Transverse colon (tissue), 4 donors: ENCODE results near the gene PSME3. TPM values are rescaled to one million over a fixed set of nuclear protein-coding genes. Genes with fewer than 3 reads are reported as not detected.

Experiments
- DNase-seq: peaks from one replicate; pipeline ENCODE4 v3.0.0-alpha.2; 2019
- H3K27ac ChIP-seq, 4 donors: fragments of 200-600 bp; sonication (generic); 2 replicates each; pipeline ENCODE4 v1.5.1; 2016 to 2018; ENCODE audit warnings: inconsistent platforms in 4 of 4
- H3K27me3 ChIP-seq: fragments of 200-600 bp; sonication (generic); 2 replicates; pipeline ENCODE4 v1.5.1; 2017; ENCODE audit warnings: inconsistent platforms
- H3K36me3 ChIP-seq, 4 donors: fragments of 200-600 bp; sonication (generic); 2 replicates each; pipeline ENCODE4 v1.5.1; 2017 to 2019; ENCODE audit warnings: inconsistent platforms in 4 of 4
- H3K4me1 ChIP-seq, 4 donors: fragments of 200-600 bp; sonication (generic); 2 replicates each; pipeline ENCODE4 v1.5.1; 2017 to 2020; ENCODE audit warnings: inconsistent platforms in 4 of 4
- H3K4me3 ChIP-seq, 4 donors: fragments of 200-600 bp; sonication (generic); 1 replicate in 1 of 4; 2 replicates in 3 of 4; pipeline versions ENCODE4 v1.5.1 to v1.6.1; 2017 to 2019; ENCODE audit warnings: inconsistent platforms in 4 of 4
- H3K9me3 ChIP-seq, 2 donors: fragments of 200-600 bp; sonication (generic); 2 replicates each; pipeline ENCODE4 v1.5.1; 2017 to 2019; ENCODE audit warnings: inconsistent platforms in 2 of 2
- EP300 ChIP-seq: sonication (generic); formaldehyde crosslinking; IDR thresholded peaks from one replicate; pipeline ENCODE4 v1.6.1; 2017; ENCODE audit warnings: antibody characterized with exemption, low read depth
- POLR2A ChIP-seq: fragments of 450-650 bp; IDR thresholded peaks from one replicate; pipeline ENCODE4 v1.6.1; 2016; ENCODE audit warnings: antibody characterized with exemption, mild to moderate bottlenecking, moderate library complexity
- POLR2AphosphoS5 ChIP-seq, 3 donors: sonication (generic); formaldehyde crosslinking; IDR thresholded peaks; one replicate each; pipeline ENCODE4 v1.6.1; 2016; ENCODE audit warnings: antibody characterized with exemption in 3 of 3
- WGBS, 2 donors: methylation state at CpG; one replicate each; pipeline ENCODE4 v1.1.5; 2018; ENCODE audit warnings: low coverage in 1 of 2; 5-methylcytosine and 5-hydroxymethylcytosine counted together
- in situ Hi-C, 4 donors: fragments of 200-750 bp; cut with MboI; loops; one replicate each; pipeline versions ENCODE4 v1.15.0 to v1.15.1; 2017; ENCODE audit warnings: low sequenced_read_pairs in 3 of 4, low pct_ligation_motif_present in 1 of 4, low pct_unique_long_range_greater_than_20kb in 1 of 4
- intact Hi-C: fragments of 100-400 bp; cut with DNase I; formaldehyde crosslinking; loops from one replicate; pipeline ENCODE4 v1.15.1; 2023; ENCODE audit warnings: low total_unique reads
- total RNA-seq, 4 donors: library from RNA; depleted of rRNA; stranded (reverse); fragments of >200 nt; gene quantifications; one replicate each; pipeline ENCODE4 v1.1.0, GENCODE V29; 2016
- TF ChIP-seq, protein P1 (sequence below), 5 experiments: fragments of 200-600 bp in 3 of 5; fragments of 450-650 bp in 2 of 5; sonication (generic) in 3 of 5; IDR thresholded peaks; 1 replicate in 2 of 5; 2 replicates in 3 of 5; pipeline ENCODE4 v1.5.1; 2016 to 2017; ENCODE audit warnings: antibody characterized with exemption in 5 of 5, inconsistent platforms in 3 of 5, mild to moderate bottlenecking in 2 of 5, moderate library complexity in 1 of 5

PSME3 gene
- total RNA-seq, 4 donors from 2014 or later: 37.0 to 131 (median 60.4) TPM

DNA sequence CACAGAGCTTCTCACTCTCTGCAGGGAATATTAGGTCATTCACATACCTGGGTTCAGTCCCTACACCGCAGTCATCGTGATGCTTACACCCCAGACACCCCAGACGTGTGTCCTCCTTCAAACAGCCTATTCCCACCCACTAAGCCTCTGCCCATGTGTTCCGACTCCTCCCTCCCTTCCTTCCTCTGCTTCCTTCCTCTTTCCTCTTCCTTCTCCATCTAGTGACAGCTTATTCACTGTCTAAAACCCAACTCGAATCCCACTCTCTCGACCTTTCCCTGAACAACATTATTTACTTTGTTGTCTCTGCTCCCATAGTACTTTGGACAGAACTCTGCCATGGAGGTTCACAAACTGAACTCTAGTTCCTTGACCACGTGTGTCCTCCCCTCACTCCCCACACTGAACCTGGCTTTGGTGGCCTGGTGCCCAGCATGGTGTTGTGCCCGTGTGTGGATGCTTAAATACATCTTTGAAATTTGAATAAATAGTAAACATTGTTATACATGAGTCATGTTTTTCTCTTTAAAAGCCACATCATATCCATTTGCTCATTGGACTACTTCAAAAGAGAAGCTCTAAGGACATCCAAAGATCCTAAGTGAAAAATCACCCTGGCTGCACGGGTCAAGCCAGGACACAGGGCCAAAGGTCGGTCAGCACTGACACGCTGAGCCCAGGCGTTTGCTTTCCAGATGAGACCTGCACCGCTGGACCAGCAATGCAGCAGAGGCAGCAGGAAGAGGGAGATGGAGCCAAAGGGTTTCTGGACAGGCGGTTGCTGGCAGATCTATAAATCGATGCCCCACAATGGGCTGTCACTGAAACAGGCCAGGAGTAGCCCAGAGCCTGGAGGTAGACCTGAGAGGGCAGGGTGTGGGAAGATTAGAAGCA is 53.3 kb downstream of the PSME3 start:
- in situ Hi-C loops: no loop called here
- Histone ChIP-seq H3K9me3 (no peaks in the 10 kb centered on the region), H3K4me3 (no peak overlapping the region), H3K4me1 (peaks cover 0 to 8% (median 1%) of the 10 kb centered on the region in 4 donors), H3K36me3 (no peaks in the 10 kb centered on the region), H3K27ac (no peak overlapping the region), H3K27me3 (no peaks in the 10 kb centered on the region)
- intact Hi-C loops: no loop called here
- DNase-seq: no peak
- 52 to 60% methylated on average over 8 to 15 of the region's 15 CpGs for WGBS, 2 donors
- TF ChIP-seq EP300: no peak
- TF ChIP-seq, protein P1, sequence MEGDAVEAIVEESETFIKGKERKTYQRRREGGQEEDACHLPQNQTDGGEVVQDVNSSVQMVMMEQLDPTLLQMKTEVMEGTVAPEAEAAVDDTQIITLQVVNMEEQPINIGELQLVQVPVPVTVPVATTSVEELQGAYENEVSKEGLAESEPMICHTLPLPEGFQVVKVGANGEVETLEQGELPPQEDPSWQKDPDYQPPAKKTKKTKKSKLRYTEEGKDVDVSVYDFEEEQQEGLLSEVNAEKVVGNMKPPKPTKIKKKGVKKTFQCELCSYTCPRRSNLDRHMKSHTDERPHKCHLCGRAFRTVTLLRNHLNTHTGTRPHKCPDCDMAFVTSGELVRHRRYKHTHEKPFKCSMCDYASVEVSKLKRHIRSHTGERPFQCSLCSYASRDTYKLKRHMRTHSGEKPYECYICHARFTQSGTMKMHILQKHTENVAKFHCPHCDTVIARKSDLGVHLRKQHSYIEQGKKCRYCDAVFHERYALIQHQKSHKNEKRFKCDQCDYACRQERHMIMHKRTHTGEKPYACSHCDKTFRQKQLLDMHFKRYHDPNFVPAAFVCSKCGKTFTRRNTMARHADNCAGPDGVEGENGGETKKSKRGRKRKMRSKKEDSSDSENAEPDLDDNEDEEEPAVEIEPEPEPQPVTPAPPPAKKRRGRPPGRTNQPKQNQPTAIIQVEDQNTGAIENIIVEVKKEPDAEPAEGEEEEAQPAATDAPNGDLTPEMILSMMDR (IDR thresholded peaks at IDR 0.05): no peak
- no peak for TF ChIP-seq POLR2A
- no peak for TF ChIP-seq POLR2AphosphoS5 (IDR thresholded peaks at IDR 0.05)

DNA sequence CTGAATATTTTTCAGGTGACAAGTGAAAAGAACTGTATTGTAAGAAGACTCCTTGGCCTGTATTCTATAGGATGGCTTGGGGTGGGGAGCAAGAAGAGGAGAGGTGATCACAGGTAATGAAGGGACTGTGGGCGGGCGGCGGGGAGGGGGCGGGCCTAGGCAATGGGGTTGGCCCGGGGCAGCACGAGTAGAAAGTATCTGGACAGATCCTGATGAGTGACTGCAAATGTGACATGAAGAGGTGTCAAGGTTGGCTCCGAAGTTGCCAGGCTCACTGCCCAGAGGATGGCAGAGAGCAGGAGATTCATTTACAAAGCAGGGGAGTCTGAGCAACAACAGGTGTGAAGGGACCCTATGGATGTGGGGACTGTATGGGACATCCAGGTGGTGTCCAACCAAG is 56.6 kb downstream of the PSME3 start:
- no peak overlapping the region for H3K27ac ChIP-seq
- H3K4me1 ChIP-seq: peaks cover 4 to 41% (median 21%) of the 10 kb centered on the region in 4 donors
- TF ChIP-seq POLR2A: no peak
- TF ChIP-seq EP300: no peak
- TF ChIP-seq, protein P1 (IDR thresholded peaks at IDR 0.05): no peak
- intact Hi-C loops: no loop called here
- no peak for DNase-seq
- H3K9me3 ChIP-seq: no peaks in the 10 kb centered on the region
- 83 to 100% methylated on average over 2 to 7 of the region's 7 CpGs for WGBS, 2 donors
- no peaks in the 10 kb centered on the region for H3K36me3 ChIP-seq
- H3K27me3 ChIP-seq: no peaks in the 10 kb centered on the region
- in situ Hi-C loops: no loop called here
- no peak overlapping the region for H3K4me3 ChIP-seq

DNA sequence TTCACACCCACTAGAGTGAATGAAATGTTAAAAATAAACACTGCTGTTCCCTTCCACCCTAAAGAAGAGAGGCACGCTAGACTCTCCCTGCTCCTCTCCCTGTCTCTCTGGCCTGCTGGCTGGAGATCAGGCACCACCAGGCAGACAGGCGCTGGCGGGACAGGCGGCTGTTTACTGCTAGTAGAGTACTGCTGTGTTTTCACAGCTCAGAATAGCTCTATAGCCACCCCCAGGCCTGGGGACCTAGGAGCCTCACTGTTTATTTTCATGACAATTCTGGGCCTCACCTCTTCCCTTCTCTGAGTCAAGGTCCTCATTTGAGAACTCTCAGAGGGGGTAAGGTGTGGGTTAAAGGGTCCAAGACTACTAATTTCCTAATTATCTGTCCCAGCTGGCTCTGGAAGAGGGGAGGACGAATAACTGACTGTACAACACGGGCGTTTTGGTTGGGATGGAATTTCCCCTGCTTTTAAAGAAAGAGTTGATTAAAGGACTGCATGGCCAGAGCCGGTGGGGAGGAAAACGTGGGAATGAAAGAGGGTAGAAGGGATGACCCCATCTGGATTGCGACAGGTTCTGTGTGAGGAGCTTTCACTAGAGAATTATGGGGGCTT is 58.4 kb downstream of the PSME3 start:
- TF ChIP-seq, protein P1 (IDR thresholded peaks at IDR 0.05): no peak
- TF ChIP-seq POLR2AphosphoS5 (IDR thresholded peaks at IDR 0.05): no peak
- TF ChIP-seq POLR2A: no peak
- TF ChIP-seq EP300: no peak
- no peaks in the 10 kb centered on the region for H3K36me3 ChIP-seq
- 39 to 66% methylated on average over 4 to 10 of the region's 10 CpGs for WGBS, 2 donors
- intact Hi-C loops (no loop called here), in situ Hi-C loops (no loop called here)
- H3K9me3 ChIP-seq: no peaks in the 10 kb centered on the region
- H3K4me3 ChIP-seq: no peak overlapping the region
- peaks cover 5 to 49% (median 29%) of the 10 kb centered on the region in 4 donors for H3K4me1 ChIP-seq
- peak overlapping the region; percentile 47 to 79 (median 63) for H3K27ac ChIP-seq
- peak; percentile 38 for DNase-seq
- no peaks in the 10 kb centered on the region for H3K27me3 ChIP-seq

DNA sequence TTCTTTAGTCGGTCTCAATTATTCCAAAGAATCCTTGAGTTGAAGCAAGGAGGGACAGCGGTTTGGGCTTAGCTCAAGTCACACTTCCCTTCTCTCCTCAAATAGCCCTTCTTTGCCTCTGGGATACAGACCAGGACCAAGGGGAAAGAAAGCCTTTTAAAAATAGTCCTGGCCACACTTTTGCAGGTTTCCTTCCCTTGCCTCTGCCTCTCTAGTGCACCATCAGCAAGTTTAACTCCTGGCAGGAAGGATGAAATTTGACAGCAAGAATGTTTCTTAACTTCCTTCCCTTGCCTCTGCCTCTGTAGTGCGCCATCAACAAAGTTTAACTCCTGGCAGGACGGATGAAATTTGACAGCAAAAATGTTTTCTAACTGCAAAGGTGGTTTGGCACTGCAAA is 60.2 kb downstream of the PSME3 start:
- intact Hi-C loops: no loop called here
- in situ Hi-C loops: no loop called here
- H3K36me3 ChIP-seq: no peaks in the 10 kb centered on the region
- H3K4me1 ChIP-seq: peaks cover 5 to 49% (median 29%) of the 10 kb centered on the region in 4 donors
- no peak overlapping the region for H3K4me3 ChIP-seq
- H3K9me3 ChIP-seq: no peaks in the 10 kb centered on the region
- WGBS, 2 donors: 28 to 37% methylated on average over 2 to 4 of the region's 4 CpGs
- no peaks in the 10 kb centered on the region for H3K27me3 ChIP-seq
- TF ChIP-seq POLR2AphosphoS5 (IDR thresholded peaks at IDR 0.05): no peak
- TF ChIP-seq, protein P1 (IDR thresholded peaks at IDR 0.05): no peak
- no peak for TF ChIP-seq POLR2A
- no peak for TF ChIP-seq EP300
- DNase-seq: no peak
- H3K27ac ChIP-seq: peak overlapping the region in 3 of 4 donors; percentile 21 to 50 (median 35)
